Measurements from ENCODE around the gene PDCD11. TPM values are rescaled to one million over a fixed set of nuclear protein-coding genes. Genes with fewer than 3 reads are reported as not detected.
A peak's percentile ranks its signal among the peaks of the same experiment; 100 is the strongest.
"Not testable (repeated sequence)": the region's sequence is repeated elsewhere in the genome, so short reads cannot be mapped to it uniquely, and the experiment has no call there.

PDCD11 gene
- total RNA-seq, 4 donors from 2014 or later, result 11.6 to 42.1 (median 19.0) TPM

DNA sequence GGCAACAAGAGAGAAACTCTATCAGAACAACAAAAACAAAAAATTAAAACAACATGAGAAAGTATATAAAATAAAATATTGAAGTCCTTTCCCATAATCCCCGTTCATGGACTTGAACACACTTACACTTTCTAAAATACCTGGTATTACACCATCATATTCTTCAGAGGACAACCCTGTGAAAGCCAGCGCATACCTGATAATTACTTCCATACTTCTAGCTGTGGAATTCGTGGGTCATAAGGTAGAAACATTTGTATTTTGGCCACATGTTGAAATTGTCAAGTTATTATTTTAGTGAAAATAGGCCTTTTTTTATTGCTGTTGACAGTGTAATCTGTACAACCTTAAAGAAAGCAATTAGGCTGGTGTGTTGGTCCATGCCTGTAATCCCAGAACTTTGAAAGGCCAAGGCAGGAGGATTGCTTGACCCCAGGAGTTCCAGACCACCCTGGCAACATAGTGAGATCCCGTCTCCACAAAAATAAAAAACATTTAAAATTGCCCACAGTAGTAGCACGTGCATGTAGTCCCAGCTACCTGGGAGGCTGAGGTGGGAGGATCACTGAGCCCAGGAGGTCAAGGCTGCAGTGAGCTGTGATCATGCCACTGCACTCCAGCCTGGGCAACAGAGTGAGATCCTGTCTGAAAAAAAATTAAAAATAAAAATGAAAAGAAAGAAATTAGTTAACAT is 40.4 kb upstream of the PDCD11 start:
- TF ChIP-seq CTCF (IDR thresholded peaks at IDR 0.05) (no peak), POLR2A (IDR thresholded peaks at IDR 0.05) (no peak)
- no peak overlapping the region for H3K27ac ChIP-seq

DNA sequence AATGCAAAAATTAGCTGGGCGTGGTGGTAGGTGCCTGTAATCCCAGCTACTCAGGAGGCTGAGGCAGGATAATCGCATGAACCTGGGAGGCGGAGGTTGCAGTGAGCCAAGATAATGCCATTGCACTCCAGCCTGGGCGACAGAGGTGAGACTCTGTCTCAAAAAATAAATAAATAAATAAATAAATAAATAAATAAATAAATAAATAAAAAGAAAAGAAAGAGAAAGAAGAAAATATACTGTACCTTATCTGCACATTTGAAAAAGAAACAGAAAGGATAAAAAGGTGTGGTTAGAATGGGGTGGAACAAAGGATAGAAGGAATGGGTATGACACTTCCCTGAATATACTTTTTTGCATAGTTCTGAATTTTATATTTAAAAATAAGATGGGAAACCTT is 36.9 kb upstream of the PDCD11 start:
- H3K4me1 ChIP-seq, H3K4me3 ChIP-seq, H3K27ac ChIP-seq, DNase-seq, H3K36me3 ChIP-seq, H3K9me3 ChIP-seq, H3K27me3 ChIP-seq: not testable (repeated sequence)

More for the DNA sequence above, 40.4 kb upstream of the PDCD11 start:
- no peak overlapping the region for H3K4me3 ChIP-seq
- no peaks in the 10 kb centered on the region for H3K36me3 ChIP-seq
- no peaks in the 10 kb centered on the region for H3K9me3 ChIP-seq
- H3K4me1 ChIP-seq, result no peaks in the 10 kb centered on the region
- DNase-seq, result no peak
- no peaks in the 10 kb centered on the region for H3K27me3 ChIP-seq

- DNase-seq, H3K27me3 ChIP-seq, H3K4me1 ChIP-seq, H3K9me3 ChIP-seq, H3K27ac ChIP-seq, H3K4me3 ChIP-seq, H3K36me3 ChIP-seq: not testable (repeated sequence)
Observed at GRCh38 chr10:103360791-103361190, 35.6 kb upstream of the PDCD11 start.

GRCh38 chr10:103367379-103367781 is 29.0 kb upstream of the PDCD11 start:
- TF ChIP-seq POLR2A (IDR thresholded peaks at IDR 0.05) (no peak), CTCF (IDR thresholded peaks at IDR 0.05) (no peak)
- Histone ChIP-seq H3K27me3 (no peaks in the 10 kb centered on the region), H3K4me3 (peak overlapping the region; percentile 75 to 98 (median 78)), H3K27ac (peak overlapping the region; percentile 61 to 96 (median 86)), H3K4me1 (peaks cover 0 to 24% (median 7%) of the 10 kb centered on the region in 4 donors), H3K36me3 (no peaks in the 10 kb centered on the region), H3K9me3 (no peaks in the 10 kb centered on the region)
- peak in 1 of 3 donors; percentile 58 for DNase-seq

GRCh38 chr10:103367782-103368518 is 28.5 kb upstream of the PDCD11 start, which contains the start of gene TAF5:
Gene TAF5 (plus strand): TSS chr10:103367976. CDS start chr10:103367990, 14 bp downstream.
- no peaks in the 10 kb centered on the region for H3K27me3 ChIP-seq
- H3K9me3 ChIP-seq, result no peaks in the 10 kb centered on the region
- H3K36me3 ChIP-seq, result no peaks in the 10 kb centered on the region
- peak; percentile 88 to 96 (median 90) for DNase-seq
- peak in 1 of 6 experiments; percentile 25 for TF ChIP-seq CTCF (IDR thresholded peaks at IDR 0.05)
- peak; percentile 75 to 85 for TF ChIP-seq POLR2A (IDR thresholded peaks at IDR 0.05)
- peak within 1 kb of the TSS; percentile 61 to 96 (median 86) for H3K27ac ChIP-seq
- H3K4me3 ChIP-seq, result peak within 1 kb of the TSS; percentile 75 to 98 (median 78)
- H3K4me1 ChIP-seq, result peaks cover 0 to 24% (median 7%) of the 10 kb centered on the region in 4 donors

- Histone ChIP-seq H3K4me3 (no peak overlapping the region), H3K27ac (no peak overlapping the region), H3K27me3 (no peaks in the 10 kb centered on the region), H3K4me1 (peaks cover 0 to 24% (median 7%) of the 10 kb centered on the region in 4 donors), H3K9me3 (no peaks in the 10 kb centered on the region), H3K36me3 (peaks cover 0 to 42% (median 0%) of the 10 kb centered on the region in 3 donors)
- no peak for DNase-seq
- no peak for TF ChIP-seq CTCF (IDR thresholded peaks at IDR 0.05)
- TF ChIP-seq POLR2A (IDR thresholded peaks at IDR 0.05), result no peak
Observed at GRCh38 chr10:103373544-103373943, 22.9 kb upstream of the PDCD11 start.

All from Peyer's patch (tissue), 4 donors.